Measurements from ENCODE around the gene NGB. TPM values are rescaled to one million over a fixed set of nuclear protein-coding genes. Genes with fewer than 3 reads are reported as not detected.

The NGB gene
- total and polyA plus RNA-seq, 4 donors: 2.6 to 16.3 (median 12.6) TPM

DNA sequence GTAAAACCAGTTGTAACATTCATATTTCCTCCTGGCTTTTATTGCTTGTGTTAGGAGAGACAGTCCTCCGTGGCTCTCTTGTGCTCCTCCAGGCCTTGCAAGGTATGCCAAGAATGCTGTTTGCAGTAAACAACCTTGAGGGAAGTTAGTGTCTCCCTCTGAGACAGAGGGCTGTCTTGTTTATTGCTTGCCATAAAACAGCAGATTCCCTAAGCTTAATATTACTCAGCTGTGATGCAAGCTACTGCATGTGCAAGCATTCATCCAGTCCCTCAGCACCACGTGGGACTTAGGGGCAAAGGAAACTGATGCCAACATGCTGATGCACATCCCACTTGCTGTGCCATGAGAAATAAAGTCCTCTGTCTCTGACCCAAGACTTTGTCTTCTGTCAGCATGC, 43.0 kb upstream of the NGB start:
- H3K36me3 ChIP-seq (ENCODE audit: control insufficient read depth, insufficient read depth, low read length): no peaks in the 10 kb centered on the region
- H3K4me3 ChIP-seq (ENCODE audit: low read depth, low read length): no peak overlapping the region
- WGBS (ENCODE audit: insufficient coverage): 0% methylated on average over 2 of the region's 2 CpGs
- peak overlapping the region; percentile 84 for H3K27ac ChIP-seq (ENCODE audit: low read depth, low read length)
- peaks cover 55% of the 10 kb centered on the region for H3K4me1 ChIP-seq (ENCODE audit: control insufficient read depth, insufficient read depth, low read length)
- peak in 1 of 6 donors; percentile 58 for DNase-seq (ENCODE audit: low read depth in 4 of 6, low spot score in 6 of 6)
- H3K9me3 ChIP-seq (ENCODE audit: control insufficient read depth, insufficient read depth, low read length): no peaks in the 10 kb centered on the region
- no peaks in the 10 kb centered on the region for H3K27me3 ChIP-seq (ENCODE audit: control insufficient read depth, insufficient read depth, low read length)

DNA sequence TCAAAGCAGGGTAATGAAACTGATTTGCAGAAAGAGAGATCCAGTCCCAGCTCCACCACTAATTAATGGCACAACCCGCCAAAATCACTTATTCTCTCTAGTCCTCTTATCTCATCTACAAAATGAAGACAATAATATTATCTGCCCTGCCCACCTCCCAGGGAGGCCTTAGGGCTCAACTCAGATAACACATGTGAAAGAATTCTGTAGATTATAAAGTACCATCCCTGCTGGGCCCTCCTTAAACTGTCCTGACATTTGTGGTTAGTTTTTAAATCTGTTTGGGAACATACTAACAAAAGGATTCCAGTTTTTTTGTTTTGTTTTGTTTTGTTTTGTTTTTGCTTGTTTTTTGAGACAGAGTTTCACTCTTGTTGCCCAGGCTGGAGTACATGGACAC, 42.4 kb upstream of the NGB start:
- no peak overlapping the region for H3K4me3 ChIP-seq (ENCODE audit: low read depth, low read length)
- H3K27ac ChIP-seq (ENCODE audit: low read depth, low read length): peak overlapping the region; percentile 84
- no peak for DNase-seq (ENCODE audit: low read depth in 4 of 6, low spot score in 6 of 6)
- H3K9me3 ChIP-seq (ENCODE audit: control insufficient read depth, insufficient read depth, low read length): no peaks in the 10 kb centered on the region
- H3K27me3 ChIP-seq (ENCODE audit: control insufficient read depth, insufficient read depth, low read length): no peaks in the 10 kb centered on the region
- no peaks in the 10 kb centered on the region for H3K36me3 ChIP-seq (ENCODE audit: control insufficient read depth, insufficient read depth, low read length)
- peaks cover 51% of the 10 kb centered on the region for H3K4me1 ChIP-seq (ENCODE audit: control insufficient read depth, insufficient read depth, low read length)
- WGBS (ENCODE audit: insufficient coverage): no CpG with 5 or more reads among the region's 1 CpG

DNA sequence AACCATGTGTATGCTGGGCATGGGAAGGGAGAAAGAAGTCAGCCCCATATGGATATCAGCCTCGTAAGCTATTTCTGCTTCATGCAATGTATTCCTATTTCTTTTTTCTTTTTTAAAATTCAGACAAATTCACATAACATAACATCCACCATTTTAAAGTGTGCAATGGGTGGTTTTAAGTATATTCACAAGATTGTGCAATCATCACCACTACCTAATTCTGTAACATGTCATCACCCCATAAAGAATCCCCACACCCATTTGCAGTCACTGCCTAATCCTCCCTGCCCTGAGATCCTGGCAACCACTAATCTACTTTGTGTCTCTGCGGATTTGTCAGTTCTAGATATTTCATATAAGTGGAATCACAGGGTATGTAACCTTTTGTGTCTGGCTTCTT, 40.2 kb upstream of the NGB start:
- Histone ChIP-seq H3K4me1 (ENCODE audit: control insufficient read depth, insufficient read depth, low read length) (peaks cover 57% of the 10 kb centered on the region), H3K9me3 (ENCODE audit: control insufficient read depth, insufficient read depth, low read length) (no peaks in the 10 kb centered on the region), H3K27ac (ENCODE audit: low read depth, low read length) (no peak overlapping the region), H3K4me3 (ENCODE audit: low read depth, low read length) (no peak overlapping the region), H3K27me3 (ENCODE audit: control insufficient read depth, insufficient read depth, low read length) (no peaks in the 10 kb centered on the region), H3K36me3 (ENCODE audit: control insufficient read depth, insufficient read depth, low read length) (no peaks in the 10 kb centered on the region)
- DNase-seq (ENCODE audit: low read depth in 4 of 6, low spot score in 6 of 6): no peak
- no CpG with 5 or more reads among the region's 2 CpGs for WGBS (ENCODE audit: insufficient coverage)

DNA sequence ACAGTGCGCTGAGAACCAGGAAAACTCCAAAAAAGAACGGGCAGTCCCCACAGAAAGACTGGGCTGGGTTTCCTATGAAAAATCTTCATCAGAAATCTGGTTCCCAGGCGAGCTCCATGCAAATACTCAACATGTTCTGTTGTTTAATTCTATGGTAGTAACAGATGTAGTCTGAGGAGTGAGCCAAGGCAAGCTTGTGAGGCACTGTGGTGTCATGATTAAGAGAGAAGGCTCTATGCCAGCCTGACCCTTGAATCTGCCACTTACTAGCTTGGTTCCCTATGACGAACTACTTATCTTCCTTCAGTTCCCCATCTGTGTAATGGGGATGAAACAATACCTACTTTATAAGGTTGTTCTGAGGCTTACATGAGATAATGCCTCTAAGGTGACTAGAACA, 39.0 kb upstream of the NGB start:
- no peaks in the 10 kb centered on the region for H3K9me3 ChIP-seq (ENCODE audit: control insufficient read depth, insufficient read depth, low read length)
- H3K27me3 ChIP-seq (ENCODE audit: control insufficient read depth, insufficient read depth, low read length): no peaks in the 10 kb centered on the region
- peak in 1 of 6 donors; percentile 71 for DNase-seq (ENCODE audit: low read depth in 4 of 6, low spot score in 6 of 6)
- no peaks in the 10 kb centered on the region for H3K36me3 ChIP-seq (ENCODE audit: control insufficient read depth, insufficient read depth, low read length)
- peaks cover 55% of the 10 kb centered on the region for H3K4me1 ChIP-seq (ENCODE audit: control insufficient read depth, insufficient read depth, low read length)
- H3K27ac ChIP-seq (ENCODE audit: low read depth, low read length): no peak overlapping the region
- no peak overlapping the region for H3K4me3 ChIP-seq (ENCODE audit: low read depth, low read length)
- 75% methylated on average over 3 of the region's 4 CpGs for WGBS (ENCODE audit: insufficient coverage)

DNA sequence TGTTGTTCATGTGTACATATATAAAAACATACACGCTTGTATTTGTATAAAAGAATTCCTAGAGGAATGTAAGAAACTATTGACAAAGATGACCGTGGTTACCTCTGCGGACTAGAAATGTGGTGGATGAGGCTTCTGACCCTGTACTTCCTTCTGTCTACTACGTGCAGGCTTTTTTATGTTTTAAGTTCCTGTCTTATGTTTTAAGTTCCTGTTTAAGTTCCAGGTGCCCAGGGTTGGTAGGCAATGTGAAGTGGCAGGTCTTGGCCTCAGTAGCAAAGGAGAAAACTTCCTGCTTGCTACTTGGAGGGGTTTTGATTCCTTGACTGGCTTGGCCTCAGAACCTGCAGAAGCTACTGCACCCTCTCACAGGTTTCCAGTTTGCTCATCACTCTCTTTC, 38.1 kb upstream of the NGB start:
- DNase-seq (ENCODE audit: low read depth in 4 of 6, low spot score in 6 of 6): no peak
- peaks cover 46% of the 10 kb centered on the region for H3K4me1 ChIP-seq (ENCODE audit: control insufficient read depth, insufficient read depth, low read length)
- WGBS (ENCODE audit: insufficient coverage): 100% methylated on average over 3 of the region's 4 CpGs
- H3K36me3 ChIP-seq (ENCODE audit: control insufficient read depth, insufficient read depth, low read length): no peaks in the 10 kb centered on the region
- no peak overlapping the region for H3K4me3 ChIP-seq (ENCODE audit: low read depth, low read length)
- H3K27me3 ChIP-seq (ENCODE audit: control insufficient read depth, insufficient read depth, low read length): no peaks in the 10 kb centered on the region
- peak overlapping the region; percentile 10 for H3K27ac ChIP-seq (ENCODE audit: low read depth, low read length)
- H3K9me3 ChIP-seq (ENCODE audit: control insufficient read depth, insufficient read depth, low read length): no peaks in the 10 kb centered on the region

DNA sequence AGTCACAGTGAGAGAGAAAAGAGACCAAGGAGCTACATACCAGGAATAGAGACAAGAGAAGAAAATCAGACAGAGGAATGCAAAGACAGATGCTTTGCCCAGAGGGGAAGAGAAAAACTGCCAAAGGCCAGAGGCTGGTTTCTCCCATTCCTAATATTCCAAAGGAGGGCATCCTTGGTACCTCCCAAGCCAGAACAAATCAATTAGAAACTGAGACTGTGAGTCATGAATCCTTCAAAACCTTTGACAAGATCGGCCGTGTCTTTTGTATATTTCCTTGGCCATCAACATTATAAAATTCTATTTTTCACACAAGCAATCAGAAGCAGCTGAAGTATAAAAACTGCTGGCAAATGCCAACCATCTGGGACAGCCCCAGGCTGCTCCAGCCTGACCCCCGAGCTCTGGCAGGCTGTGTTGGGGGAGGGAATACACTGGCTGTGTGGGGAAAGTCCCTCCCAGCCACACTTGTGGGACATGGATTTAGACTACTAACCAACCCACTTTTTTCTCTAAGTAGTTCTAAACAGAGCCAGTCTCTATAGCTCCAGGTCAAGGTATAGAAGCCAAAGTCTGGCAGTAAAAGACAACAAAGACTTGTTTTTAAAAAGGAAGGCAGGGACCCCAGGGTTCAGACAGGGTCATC, 36.0 kb upstream of the NGB start:
- Histone ChIP-seq H3K27ac (ENCODE audit: low read depth, low read length) (peak overlapping the region; percentile 96), H3K4me1 (ENCODE audit: control insufficient read depth, insufficient read depth, low read length) (peaks cover 35% of the 10 kb centered on the region), H3K9me3 (ENCODE audit: control insufficient read depth, insufficient read depth, low read length) (no peaks in the 10 kb centered on the region), H3K4me3 (ENCODE audit: low read depth, low read length) (no peak overlapping the region), H3K36me3 (ENCODE audit: control insufficient read depth, insufficient read depth, low read length) (no peaks in the 10 kb centered on the region), H3K27me3 (ENCODE audit: control insufficient read depth, insufficient read depth, low read length) (no peaks in the 10 kb centered on the region)
- 21% methylated on average over 2 of the region's 3 CpGs for WGBS (ENCODE audit: insufficient coverage)
- DNase-seq (ENCODE audit: low read depth in 4 of 6, low spot score in 6 of 6): peak in 2 of 6 donors; percentile 35 to 74

DNA sequence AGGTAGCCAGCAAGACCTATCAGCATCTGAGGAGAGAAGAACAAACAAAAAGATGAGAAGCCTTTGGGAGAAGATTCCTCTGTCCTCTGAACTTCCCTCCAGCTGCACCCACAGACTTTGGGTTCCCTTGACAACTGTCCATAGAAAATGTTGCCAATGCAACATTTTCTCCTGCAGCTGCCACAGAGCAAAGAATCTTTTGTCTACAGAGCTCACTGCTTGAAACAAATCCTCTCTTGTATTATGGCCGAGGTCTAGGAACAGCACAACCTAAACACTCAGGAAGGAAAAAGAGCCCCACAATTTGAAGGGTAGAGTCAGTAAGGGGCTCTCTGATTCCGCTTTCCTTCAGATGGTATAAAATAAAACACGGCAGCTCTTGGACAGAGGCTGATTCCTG, 35.4 kb upstream of the NGB start:
- Histone ChIP-seq H3K4me1 (ENCODE audit: control insufficient read depth, insufficient read depth, low read length) (peaks cover 40% of the 10 kb centered on the region), H3K27ac (ENCODE audit: low read depth, low read length) (peak overlapping the region; percentile 96), H3K27me3 (ENCODE audit: control insufficient read depth, insufficient read depth, low read length) (no peaks in the 10 kb centered on the region), H3K9me3 (ENCODE audit: control insufficient read depth, insufficient read depth, low read length) (no peaks in the 10 kb centered on the region), H3K4me3 (ENCODE audit: low read depth, low read length) (no peak overlapping the region), H3K36me3 (ENCODE audit: control insufficient read depth, insufficient read depth, low read length) (no peaks in the 10 kb centered on the region)
- WGBS (ENCODE audit: insufficient coverage): 41% methylated on average over 2 of the region's 3 CpGs
- DNase-seq (ENCODE audit: low read depth in 4 of 6, low spot score in 6 of 6): peak in 4 of 6 donors; percentile 67 to 91 (median 77)

DNA sequence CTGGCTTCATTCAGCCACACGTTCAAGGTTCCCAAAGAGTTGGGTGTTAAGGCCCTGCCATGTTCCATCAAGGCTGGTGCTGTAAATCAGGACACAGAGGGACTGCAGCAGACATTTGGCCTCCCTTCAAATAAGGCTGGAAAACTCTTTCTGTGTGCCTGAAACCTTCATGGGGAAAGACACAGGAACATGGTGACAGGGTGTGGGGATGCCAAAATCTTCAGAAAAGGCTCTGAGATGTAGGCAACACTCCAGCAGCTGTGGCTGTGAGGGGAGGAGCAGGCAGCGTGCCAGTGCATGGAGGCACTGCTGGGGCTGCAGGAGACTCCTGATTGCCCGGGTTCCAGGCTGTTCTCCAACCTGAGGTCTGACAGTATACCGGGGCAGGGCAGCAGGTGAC, 34.7 kb upstream of the NGB start:
- Histone ChIP-seq H3K4me1 (ENCODE audit: control insufficient read depth, insufficient read depth, low read length) (peaks cover 47% of the 10 kb centered on the region), H3K36me3 (ENCODE audit: control insufficient read depth, insufficient read depth, low read length) (peaks cover 3% of the 10 kb centered on the region), H3K9me3 (ENCODE audit: control insufficient read depth, insufficient read depth, low read length) (no peaks in the 10 kb centered on the region), H3K27me3 (ENCODE audit: control insufficient read depth, insufficient read depth, low read length) (no peaks in the 10 kb centered on the region), H3K4me3 (ENCODE audit: low read depth, low read length) (no peak overlapping the region), H3K27ac (ENCODE audit: low read depth, low read length) (peak overlapping the region; percentile 96)
- 49% methylated on average over 4 of the region's 4 CpGs for WGBS (ENCODE audit: insufficient coverage)
- DNase-seq (ENCODE audit: low read depth in 4 of 6, low spot score in 6 of 6): peak in 4 of 6 donors; percentile 68 to 93 (median 74)

DNA sequence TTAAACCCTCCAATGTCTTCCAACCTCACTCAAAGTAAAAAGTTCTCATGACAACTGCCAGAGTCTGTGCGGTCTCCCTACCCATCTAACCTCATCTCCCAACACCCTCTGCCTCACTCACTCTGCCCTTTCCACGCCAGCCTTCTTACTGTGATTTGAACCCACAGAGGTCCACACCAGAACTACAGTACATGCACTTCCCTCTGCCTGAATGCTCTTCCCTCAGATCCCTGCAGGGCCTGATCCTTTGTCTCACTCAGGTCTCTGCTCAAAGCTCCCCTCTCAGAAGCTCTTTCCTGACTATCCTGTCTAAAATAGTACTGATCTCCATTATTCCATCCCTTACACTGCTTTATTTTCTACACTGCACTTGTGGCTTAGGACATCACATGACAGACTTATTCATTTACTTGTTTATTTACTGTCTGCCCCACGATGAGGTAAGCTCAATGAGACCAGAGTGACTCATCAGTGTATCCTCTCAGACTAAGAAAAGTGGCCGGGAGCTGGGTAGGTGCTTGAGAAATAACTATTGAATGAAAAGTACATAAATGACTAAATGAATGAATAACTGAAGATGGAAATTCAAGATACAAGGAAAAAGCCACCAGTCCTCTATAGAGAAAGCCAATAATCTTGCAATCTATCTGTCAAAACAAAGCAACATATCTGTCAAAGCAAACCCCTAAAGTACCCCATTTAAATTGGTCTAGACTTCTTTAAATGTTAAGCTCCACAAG, 32.6 kb upstream of the NGB start:
- H3K4me3 ChIP-seq (ENCODE audit: low read depth, low read length): no peak overlapping the region
- H3K27me3 ChIP-seq (ENCODE audit: control insufficient read depth, insufficient read depth, low read length): no peaks in the 10 kb centered on the region
- peaks cover 40% of the 10 kb centered on the region for H3K4me1 ChIP-seq (ENCODE audit: control insufficient read depth, insufficient read depth, low read length)
- WGBS (ENCODE audit: insufficient coverage): 85% methylated on average over 2 of the region's 4 CpGs
- peak overlapping the region; percentile 30 for H3K27ac ChIP-seq (ENCODE audit: low read depth, low read length)
- no peak for DNase-seq (ENCODE audit: low read depth in 4 of 6, low spot score in 6 of 6)
- H3K9me3 ChIP-seq (ENCODE audit: control insufficient read depth, insufficient read depth, low read length): no peaks in the 10 kb centered on the region
- H3K36me3 ChIP-seq (ENCODE audit: control insufficient read depth, insufficient read depth, low read length): peaks cover 17% of the 10 kb centered on the region

DNA sequence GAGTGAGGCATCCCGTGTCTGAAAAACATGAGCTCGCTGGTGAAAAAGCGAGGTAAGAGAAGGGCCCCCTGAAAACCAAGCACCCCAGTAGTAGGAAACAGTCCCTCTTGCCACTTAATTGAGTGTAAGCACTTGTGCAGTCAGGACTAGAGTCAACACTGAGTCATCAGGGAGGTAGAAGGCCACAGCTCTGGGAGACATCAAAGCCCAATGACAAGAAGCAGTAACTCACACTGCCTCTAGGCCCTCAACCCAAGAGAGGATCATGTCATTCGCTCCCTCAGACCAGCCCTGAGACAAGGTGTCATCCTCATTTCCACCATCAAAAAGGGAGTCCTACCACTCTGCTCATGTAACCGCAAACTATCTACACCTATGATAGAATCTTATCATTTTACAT, 31.9 kb upstream of the NGB start:
- Histone ChIP-seq H3K4me1 (ENCODE audit: control insufficient read depth, insufficient read depth, low read length) (peaks cover 34% of the 10 kb centered on the region), H3K4me3 (ENCODE audit: low read depth, low read length) (no peak overlapping the region), H3K27me3 (ENCODE audit: control insufficient read depth, insufficient read depth, low read length) (no peaks in the 10 kb centered on the region), H3K9me3 (ENCODE audit: control insufficient read depth, insufficient read depth, low read length) (no peaks in the 10 kb centered on the region), H3K36me3 (ENCODE audit: control insufficient read depth, insufficient read depth, low read length) (peaks cover 24% of the 10 kb centered on the region), H3K27ac (ENCODE audit: low read depth, low read length) (peak overlapping the region; percentile 30)
- 100% methylated on average over 4 of the region's 5 CpGs for WGBS (ENCODE audit: insufficient coverage)
- no peak for DNase-seq (ENCODE audit: low read depth in 4 of 6, low spot score in 6 of 6)
